Measurements from ENCODE around the gene ASB14.
"Not testable (repeated sequence)": the region's sequence is repeated elsewhere in the genome, so short reads cannot be mapped to it uniquely, and the experiment has no call there.

Gene ASB14

DNA sequence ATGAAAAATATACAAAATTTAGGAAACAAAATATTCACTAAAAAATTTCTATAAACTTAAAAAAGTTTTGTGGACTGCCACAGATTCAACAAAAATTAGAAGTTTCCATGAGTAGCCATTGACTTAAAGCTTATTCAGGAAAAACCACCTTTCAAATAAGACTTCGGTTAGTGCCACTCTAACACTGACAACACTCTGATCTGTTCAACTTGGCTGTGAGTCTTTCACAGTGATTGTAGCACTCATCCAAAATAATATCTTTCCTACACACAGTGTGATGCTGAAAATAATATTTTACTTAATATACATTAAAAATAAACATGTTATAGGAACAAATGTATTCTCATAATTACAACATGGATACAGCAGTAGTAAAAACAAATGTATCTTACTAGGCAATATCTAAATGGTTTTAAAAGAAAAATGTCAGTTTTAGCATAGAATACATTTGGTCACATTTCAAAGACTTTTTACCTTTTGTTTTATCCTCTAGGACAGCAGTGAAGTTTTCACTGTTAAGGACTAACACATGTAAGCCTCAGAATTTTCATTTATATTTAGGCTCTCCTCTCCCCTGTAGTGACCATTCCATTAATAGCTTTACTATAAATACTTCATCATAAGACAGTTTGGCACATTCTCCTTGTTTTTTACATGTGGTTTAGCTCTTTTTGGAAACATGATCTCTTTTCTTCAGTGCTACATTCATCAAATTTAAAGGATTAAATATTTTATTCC is at the start of gene ASB14:
ASB14 (minus strand) TSS at position 527 of the 738 bp plus-strand sequence. CDS start 652 bp downstream, outside the sequence.
- Histone ChIP-seq H3K4me1 (ENCODE audit: control insufficient read depth in 1 of 2, insufficient read depth in 2 of 2, low read length in 2 of 2) (no peaks in the 10 kb centered on the region), H3K4me3 (ENCODE audit: low read depth in 1 of 2, low read length in 2 of 2) (no peak within 1 kb of the TSS), H3K36me3 (ENCODE audit: control insufficient read depth in 1 of 2, insufficient read depth in 2 of 2, low read length in 2 of 2) (no peaks in the 10 kb centered on the region), H3K27me3 (ENCODE audit: control insufficient read depth in 1 of 2, insufficient read depth in 2 of 2, low read length in 2 of 2) (no peaks in the 10 kb centered on the region), H3K9ac (ENCODE audit: low read depth in 1 of 2, low read length in 2 of 2) (no peak within 1 kb of the TSS), H3K27ac (ENCODE audit: low read depth, low read length) (no peak within 1 kb of the TSS), H3K9me3 (ENCODE audit: control insufficient read depth in 1 of 2, low read length in 2 of 2) (no peaks in the 10 kb centered on the region)

GRCh38 chr3:57339071-57339642 is 46.7 kb upstream of the ASB14 start:
- H3K4me1 ChIP-seq (ENCODE audit: control insufficient read depth in 1 of 2, insufficient read depth in 2 of 2, low read length in 2 of 2); H3K36me3 ChIP-seq (ENCODE audit: control insufficient read depth in 1 of 2, insufficient read depth in 2 of 2, low read length in 2 of 2); H3K27ac ChIP-seq (ENCODE audit: low read depth, low read length): not testable (repeated sequence)

DNA sequence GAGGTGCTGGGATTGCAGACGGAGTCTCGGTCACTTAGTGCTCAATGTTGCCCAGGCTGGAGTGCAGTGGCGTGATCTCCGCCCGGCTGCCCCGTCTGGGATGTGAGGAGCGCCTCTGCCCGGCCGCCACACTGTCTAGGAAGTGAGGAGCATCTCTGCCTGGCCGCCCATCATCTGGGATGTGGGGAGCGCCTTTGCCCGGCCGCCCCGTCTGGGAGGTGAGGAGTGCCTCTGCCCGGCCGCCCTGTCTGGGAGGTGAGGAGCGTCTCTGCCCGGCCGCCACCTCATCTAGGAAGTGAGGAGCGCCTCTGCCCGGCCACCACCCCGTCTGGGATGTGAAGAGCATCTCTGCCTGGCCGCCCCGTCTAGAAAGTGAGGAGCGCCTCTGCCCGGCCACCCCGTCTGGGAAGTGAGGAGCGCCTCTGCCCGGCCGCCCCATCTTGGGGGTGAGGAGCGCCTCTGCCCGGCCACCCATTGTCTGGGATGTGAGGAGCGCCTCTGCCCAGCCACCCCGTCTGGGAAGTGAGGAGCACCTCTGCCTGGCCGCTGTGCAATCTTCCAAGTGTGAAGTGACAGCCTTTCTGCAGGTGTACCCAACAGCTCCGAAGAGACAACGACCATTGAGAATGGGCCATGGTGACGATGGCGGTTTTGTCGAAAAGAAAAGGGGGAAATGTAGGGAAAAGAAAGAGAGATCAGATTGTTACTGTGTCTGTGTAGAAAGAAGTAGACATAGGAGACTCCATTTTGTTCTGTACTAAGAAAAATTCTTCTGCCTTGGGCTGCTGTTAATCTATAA is 46.0 kb upstream of the ASB14 start:
- not testable (repeated sequence) for H3K36me3 ChIP-seq (ENCODE audit: control insufficient read depth in 1 of 2, insufficient read depth in 2 of 2, low read length in 2 of 2); H3K9ac ChIP-seq (ENCODE audit: low read depth in 1 of 2, low read length in 2 of 2); H3K4me3 ChIP-seq (ENCODE audit: low read depth in 1 of 2, low read length in 2 of 2); H3K9me3 ChIP-seq (ENCODE audit: control insufficient read depth in 1 of 2, low read length in 2 of 2); H3K27me3 ChIP-seq (ENCODE audit: control insufficient read depth in 1 of 2, insufficient read depth in 2 of 2, low read length in 2 of 2); H3K27ac ChIP-seq (ENCODE audit: low read depth, low read length); H3K4me1 ChIP-seq (ENCODE audit: control insufficient read depth in 1 of 2, insufficient read depth in 2 of 2, low read length in 2 of 2)

More at GRCh38 chr3:57339071-57339642, 46.7 kb upstream of the ASB14 start:
- H3K27me3 ChIP-seq (ENCODE audit: control insufficient read depth in 1 of 2, insufficient read depth in 2 of 2, low read length in 2 of 2); H3K9ac ChIP-seq (ENCODE audit: low read depth in 1 of 2, low read length in 2 of 2); H3K9me3 ChIP-seq (ENCODE audit: control insufficient read depth in 1 of 2, low read length in 2 of 2); H3K4me3 ChIP-seq (ENCODE audit: low read depth in 1 of 2, low read length in 2 of 2): not testable (repeated sequence)

DNA sequence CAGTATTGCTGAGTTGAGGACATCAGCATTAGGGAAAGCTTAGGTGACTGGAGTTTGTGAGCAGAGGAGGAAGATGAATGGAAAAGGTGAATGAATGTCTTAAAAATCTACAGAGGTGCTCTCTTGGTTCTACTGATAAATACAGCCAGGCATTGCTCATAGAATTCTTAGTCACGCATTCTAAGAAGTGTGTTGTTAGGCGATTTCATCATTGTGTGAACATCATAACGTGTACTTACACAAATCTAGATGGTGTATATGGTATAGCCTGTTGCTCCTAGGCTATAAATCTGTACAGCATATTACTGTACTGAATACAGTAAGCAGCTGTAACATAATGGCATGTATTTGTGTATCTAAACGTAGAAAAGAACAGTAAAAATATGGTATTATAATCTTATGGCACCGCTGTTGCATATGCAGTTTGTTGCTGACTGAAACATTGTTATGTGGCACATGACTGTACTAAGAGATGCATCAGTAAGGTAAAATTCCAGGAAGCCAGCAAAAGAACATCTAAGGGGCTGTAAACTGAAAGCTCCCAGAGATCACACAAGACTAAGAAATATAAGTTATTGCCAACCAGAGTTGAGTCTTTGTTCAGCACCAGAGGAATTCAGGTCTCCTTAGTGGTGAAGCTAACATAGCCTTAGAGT is 42.9 kb upstream of the ASB14 start:
- Histone ChIP-seq H3K9ac (ENCODE audit: low read depth in 1 of 2, low read length in 2 of 2) (no peak overlapping the region), H3K27me3 (ENCODE audit: control insufficient read depth in 1 of 2, insufficient read depth in 2 of 2, low read length in 2 of 2) (no peaks in the 10 kb centered on the region), H3K4me1 (ENCODE audit: control insufficient read depth in 1 of 2, insufficient read depth in 2 of 2, low read length in 2 of 2) (no peaks in the 10 kb centered on the region), H3K9me3 (ENCODE audit: control insufficient read depth in 1 of 2, low read length in 2 of 2) (no peaks in the 10 kb centered on the region), H3K4me3 (ENCODE audit: low read depth in 1 of 2, low read length in 2 of 2) (no peak overlapping the region), H3K27ac (ENCODE audit: low read depth, low read length) (no peak overlapping the region), H3K36me3 (ENCODE audit: control insufficient read depth in 1 of 2, insufficient read depth in 2 of 2, low read length in 2 of 2) (no peaks in the 10 kb centered on the region)

DNA sequence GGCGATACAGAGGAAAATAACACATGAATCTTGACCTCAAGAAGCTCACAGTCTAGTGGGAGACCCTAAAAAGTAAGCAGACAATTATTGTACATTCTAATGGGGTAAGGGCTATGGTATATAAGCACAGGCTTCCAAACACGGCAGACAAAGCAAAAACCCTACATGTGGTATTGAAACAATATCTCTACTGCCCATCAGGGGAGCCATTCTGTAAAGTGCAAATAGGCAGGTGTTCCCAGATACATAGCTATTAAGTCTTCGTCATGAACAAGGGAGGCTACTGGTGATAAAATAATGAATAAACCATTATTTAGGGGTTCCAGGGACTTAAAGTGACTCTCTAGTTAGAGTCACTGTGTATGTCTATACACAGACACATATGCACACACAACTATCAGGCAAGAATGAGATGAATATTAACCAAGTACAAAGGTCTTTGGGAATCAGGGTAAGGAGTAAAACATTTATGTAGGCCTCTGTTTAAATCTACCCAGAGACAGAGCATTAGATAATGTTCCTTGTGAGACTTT is 38.7 kb upstream of the ASB14 start:
- Histone ChIP-seq H3K4me3 (ENCODE audit: low read depth in 1 of 2, low read length in 2 of 2) (no peak overlapping the region), H3K36me3 (ENCODE audit: control insufficient read depth in 1 of 2, insufficient read depth in 2 of 2, low read length in 2 of 2) (no peaks in the 10 kb centered on the region), H3K9me3 (ENCODE audit: control insufficient read depth in 1 of 2, low read length in 2 of 2) (no peaks in the 10 kb centered on the region), H3K27me3 (ENCODE audit: control insufficient read depth in 1 of 2, insufficient read depth in 2 of 2, low read length in 2 of 2) (no peaks in the 10 kb centered on the region), H3K4me1 (ENCODE audit: control insufficient read depth in 1 of 2, insufficient read depth in 2 of 2, low read length in 2 of 2) (no peaks in the 10 kb centered on the region), H3K27ac (ENCODE audit: low read depth, low read length) (no peak overlapping the region), H3K9ac (ENCODE audit: low read depth in 1 of 2, low read length in 2 of 2) (no peak overlapping the region)

DNA sequence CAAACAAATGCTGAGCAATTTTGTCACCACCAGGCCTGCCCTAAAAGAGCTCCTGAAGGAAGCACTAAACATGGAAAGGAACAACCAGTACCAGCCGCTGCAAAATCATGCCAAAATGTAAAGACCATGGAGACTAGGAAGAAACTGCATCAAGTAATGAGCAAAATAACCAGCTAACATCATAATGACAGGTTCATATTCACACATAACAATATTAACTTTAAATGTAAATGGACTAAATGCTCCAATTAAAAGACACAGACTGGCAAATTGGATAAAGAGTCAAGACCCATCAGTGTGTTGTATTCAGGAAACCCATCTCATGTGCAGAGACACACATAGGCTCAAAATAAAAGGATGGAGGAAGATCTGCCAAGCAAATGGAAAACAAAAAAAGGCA is 34.0 kb upstream of the ASB14 start:
- H3K9ac ChIP-seq (ENCODE audit: low read depth in 1 of 2, low read length in 2 of 2); H3K27ac ChIP-seq (ENCODE audit: low read depth, low read length); H3K4me1 ChIP-seq (ENCODE audit: control insufficient read depth in 1 of 2, insufficient read depth in 2 of 2, low read length in 2 of 2); H3K9me3 ChIP-seq (ENCODE audit: control insufficient read depth in 1 of 2, low read length in 2 of 2); H3K36me3 ChIP-seq (ENCODE audit: control insufficient read depth in 1 of 2, insufficient read depth in 2 of 2, low read length in 2 of 2); H3K27me3 ChIP-seq (ENCODE audit: control insufficient read depth in 1 of 2, insufficient read depth in 2 of 2, low read length in 2 of 2); H3K4me3 ChIP-seq (ENCODE audit: low read depth in 1 of 2, low read length in 2 of 2): not testable (repeated sequence)

GRCh38 chr3:57314204-57314603 is 21.7 kb upstream of the ASB14 start:
- no peaks in the 10 kb centered on the region for H3K36me3 ChIP-seq (ENCODE audit: control insufficient read depth in 1 of 2, insufficient read depth in 2 of 2, low read length in 2 of 2)
- H3K9me3 ChIP-seq (ENCODE audit: control insufficient read depth in 1 of 2, low read length in 2 of 2) = peaks cover 0 to 6% of the 10 kb centered on the region in 2 donors
- no peak overlapping the region for H3K27ac ChIP-seq (ENCODE audit: low read depth, low read length)
- H3K4me1 ChIP-seq (ENCODE audit: control insufficient read depth in 1 of 2, insufficient read depth in 2 of 2, low read length in 2 of 2) = no peaks in the 10 kb centered on the region
- H3K27me3 ChIP-seq (ENCODE audit: control insufficient read depth in 1 of 2, insufficient read depth in 2 of 2, low read length in 2 of 2) = no peaks in the 10 kb centered on the region
- H3K4me3 ChIP-seq (ENCODE audit: low read depth in 1 of 2, low read length in 2 of 2) = no peak overlapping the region
- no peak overlapping the region for H3K9ac ChIP-seq (ENCODE audit: low read depth in 1 of 2, low read length in 2 of 2)

DNA sequence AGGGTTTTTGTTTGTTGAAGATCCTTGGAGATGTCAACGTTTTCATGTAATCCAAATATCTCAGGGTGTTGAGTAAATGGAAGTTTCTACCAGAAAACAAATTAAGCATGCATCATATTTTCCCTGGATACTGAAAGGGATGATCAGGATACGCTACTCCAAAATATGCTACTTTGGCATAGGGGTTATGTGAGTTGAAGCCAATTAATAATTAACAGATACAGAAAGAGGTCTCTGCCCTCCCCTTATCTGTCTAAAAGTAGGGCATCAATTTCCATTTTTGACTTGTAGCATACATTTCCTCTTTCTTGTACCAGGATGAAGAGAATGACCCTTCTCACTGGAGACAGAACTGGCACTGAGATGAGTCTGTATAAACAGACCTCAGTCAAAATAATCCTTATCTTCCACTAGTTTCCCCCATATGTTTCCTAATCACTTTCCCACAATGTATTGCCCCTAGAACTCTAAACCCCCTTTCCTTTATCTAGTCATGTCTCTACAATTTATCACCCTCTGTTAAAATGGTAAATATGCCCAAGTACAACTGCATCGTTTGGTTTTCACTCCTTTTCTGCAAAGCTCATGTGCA is 17.4 kb upstream of the ASB14 start:
- H3K9me3 ChIP-seq (ENCODE audit: control insufficient read depth in 1 of 2, low read length in 2 of 2) = no peaks in the 10 kb centered on the region
- no peak overlapping the region for H3K27ac ChIP-seq (ENCODE audit: low read depth, low read length)
- H3K36me3 ChIP-seq (ENCODE audit: control insufficient read depth in 1 of 2, insufficient read depth in 2 of 2, low read length in 2 of 2) = no peaks in the 10 kb centered on the region
- H3K4me3 ChIP-seq (ENCODE audit: low read depth in 1 of 2, low read length in 2 of 2) = no peak overlapping the region
- H3K4me1 ChIP-seq (ENCODE audit: control insufficient read depth in 1 of 2, insufficient read depth in 2 of 2, low read length in 2 of 2) = no peaks in the 10 kb centered on the region
- no peaks in the 10 kb centered on the region for H3K27me3 ChIP-seq (ENCODE audit: control insufficient read depth in 1 of 2, insufficient read depth in 2 of 2, low read length in 2 of 2)
- H3K9ac ChIP-seq (ENCODE audit: low read depth in 1 of 2, low read length in 2 of 2) = no peak overlapping the region

DNA sequence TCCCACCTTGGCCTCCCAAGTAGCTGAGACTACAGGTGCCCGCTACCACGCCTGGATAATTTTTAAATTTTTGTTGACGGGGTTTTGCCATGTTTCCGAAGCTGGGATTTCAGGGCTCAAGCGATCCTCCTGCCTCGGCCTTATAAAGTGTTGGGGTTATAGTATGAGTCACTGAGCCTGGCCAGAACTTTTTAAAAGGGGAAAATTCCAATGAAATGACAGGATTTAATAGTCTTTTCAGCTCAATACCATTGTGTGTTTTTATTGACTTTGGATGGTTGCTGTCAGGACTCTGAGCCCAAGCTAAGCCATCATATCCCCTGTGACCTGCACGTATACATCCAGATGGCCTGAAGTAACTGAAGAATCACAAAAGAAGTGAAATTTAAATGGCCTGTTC is 11.0 kb upstream of the ASB14 start:
- not testable (repeated sequence) for H3K4me1 ChIP-seq (ENCODE audit: control insufficient read depth in 1 of 2, insufficient read depth in 2 of 2, low read length in 2 of 2); H3K36me3 ChIP-seq (ENCODE audit: control insufficient read depth in 1 of 2, insufficient read depth in 2 of 2, low read length in 2 of 2); H3K27ac ChIP-seq (ENCODE audit: low read depth, low read length); H3K9ac ChIP-seq (ENCODE audit: low read depth in 1 of 2, low read length in 2 of 2); H3K4me3 ChIP-seq (ENCODE audit: low read depth in 1 of 2, low read length in 2 of 2); H3K9me3 ChIP-seq (ENCODE audit: control insufficient read depth in 1 of 2, low read length in 2 of 2); H3K27me3 ChIP-seq (ENCODE audit: control insufficient read depth in 1 of 2, insufficient read depth in 2 of 2, low read length in 2 of 2)

Measured in duodenal mucosa (tissue), 2 donors.